ENCODE results near the gene TIMP1. TPM values are rescaled to one million over a fixed set of nuclear protein-coding genes. Genes with fewer than 3 reads are reported as not detected.

TIMP1 gene
- total and polyA plus RNA-seq, 3 experiments from 2014 or later: 6.9 to 170 (median 7.8) TPM

Other genes with a start within 250 kb of the TIMP1 start
- gene ZNF157, start 211.9 kb upstream of the TIMP1 start, total RNA-seq: under 1 TPM; 0.60 to 0.79 TPM
- not detected for gene ZNF157, start 211.9 kb upstream of the TIMP1 start, polyA plus RNA-seq
- gene ZNF41, start 99.2 kb upstream of the TIMP1 start, total RNA-seq: 10 to 100 TPM; 11.9 TPM
- 7.0 TPM for gene ZNF41, start 99.2 kb upstream of the TIMP1 start, polyA plus RNA-seq
- 10 to 100 TPM; 85.0 to 88.6 TPM for gene ARAF, start 21.2 kb upstream of the TIMP1 start, total RNA-seq
- 99.4 TPM for gene ARAF, start 21.2 kb upstream of the TIMP1 start, polyA plus RNA-seq
- gene SYN1, start 37.4 kb downstream of the TIMP1 start, total RNA-seq: under 1 TPM; 0.35 to 0.60 TPM
- gene SYN1, start 37.4 kb downstream of the TIMP1 start, polyA plus RNA-seq: 0.94 TPM
- gene CFP, start 47.5 kb downstream of the TIMP1 start, total RNA-seq: 1 to 10 TPM; 1.8 to 2.3 TPM
- 1.4 TPM for gene CFP, start 47.5 kb downstream of the TIMP1 start, polyA plus RNA-seq
- gene ELK1, start 68.1 kb downstream of the TIMP1 start, total RNA-seq: 10 to 100 TPM; 60.8 to 62.3 TPM
- gene ELK1, start 68.1 kb downstream of the TIMP1 start, polyA plus RNA-seq: 21.9 TPM
- 100 to 1,000 TPM; 159 to 168 TPM for gene UXT, start 76.7 kb downstream of the TIMP1 start, total RNA-seq
- gene UXT, start 76.7 kb downstream of the TIMP1 start, polyA plus RNA-seq: 286 TPM